HG02885 (cell line): ENCODE results near the gene MEP1B.
"Not testable (repeated sequence)": the region's sequence is repeated elsewhere in the genome, so short reads cannot be mapped to it uniquely, and the experiment has no call there.

Source experiments
- ATAC-seq: cut with Tn5 transposase; IDR thresholded peaks from one replicate; pipeline ENCODE4 v1.9.1; 2021; ENCODE audit warnings: mild to moderate bottlenecking; ENCODE audit not compliant: unreplicated experiment, poor library complexity

MEP1B gene

DNA sequence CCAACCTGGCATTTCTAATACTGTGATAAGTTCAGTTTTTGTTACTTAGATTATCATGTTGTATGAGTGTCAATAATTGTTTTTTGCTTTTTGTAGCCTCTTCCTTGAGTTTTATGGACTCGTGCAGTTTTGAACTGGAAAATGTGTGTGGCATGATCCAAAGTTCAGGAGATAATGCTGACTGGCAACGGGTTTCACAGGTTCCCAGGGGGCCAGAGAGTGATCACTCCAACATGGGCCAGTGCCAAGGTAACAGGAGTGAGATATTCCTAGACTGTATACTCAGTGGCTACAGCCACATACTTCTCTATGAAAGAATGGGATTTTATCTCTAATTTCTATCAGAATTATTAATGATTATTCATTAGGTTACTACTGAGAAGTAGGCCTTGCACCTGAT, 18.2 kb downstream of the MEP1B start:
- no peak for ATAC-seq

DNA sequence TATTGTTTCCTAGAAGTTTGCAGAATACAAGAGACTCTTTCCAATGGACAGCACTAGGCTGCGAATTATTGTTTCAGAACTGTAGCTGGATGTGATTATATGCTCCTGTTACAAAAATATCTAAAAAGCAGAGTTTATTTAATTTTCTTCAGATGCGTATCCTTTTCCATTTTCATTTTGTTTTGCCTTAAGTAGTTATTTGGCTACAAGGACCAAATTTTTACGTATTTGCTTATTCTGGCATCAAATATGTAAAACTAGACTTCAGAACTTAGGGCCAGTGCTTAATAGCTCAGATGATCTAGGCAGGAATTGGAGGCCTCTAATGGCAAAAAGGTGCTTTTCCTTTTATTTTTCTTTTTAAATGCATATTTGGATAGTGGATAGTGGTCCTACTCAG, 18.7 kb downstream of the MEP1B start:
- ATAC-seq: no peak

DNA sequence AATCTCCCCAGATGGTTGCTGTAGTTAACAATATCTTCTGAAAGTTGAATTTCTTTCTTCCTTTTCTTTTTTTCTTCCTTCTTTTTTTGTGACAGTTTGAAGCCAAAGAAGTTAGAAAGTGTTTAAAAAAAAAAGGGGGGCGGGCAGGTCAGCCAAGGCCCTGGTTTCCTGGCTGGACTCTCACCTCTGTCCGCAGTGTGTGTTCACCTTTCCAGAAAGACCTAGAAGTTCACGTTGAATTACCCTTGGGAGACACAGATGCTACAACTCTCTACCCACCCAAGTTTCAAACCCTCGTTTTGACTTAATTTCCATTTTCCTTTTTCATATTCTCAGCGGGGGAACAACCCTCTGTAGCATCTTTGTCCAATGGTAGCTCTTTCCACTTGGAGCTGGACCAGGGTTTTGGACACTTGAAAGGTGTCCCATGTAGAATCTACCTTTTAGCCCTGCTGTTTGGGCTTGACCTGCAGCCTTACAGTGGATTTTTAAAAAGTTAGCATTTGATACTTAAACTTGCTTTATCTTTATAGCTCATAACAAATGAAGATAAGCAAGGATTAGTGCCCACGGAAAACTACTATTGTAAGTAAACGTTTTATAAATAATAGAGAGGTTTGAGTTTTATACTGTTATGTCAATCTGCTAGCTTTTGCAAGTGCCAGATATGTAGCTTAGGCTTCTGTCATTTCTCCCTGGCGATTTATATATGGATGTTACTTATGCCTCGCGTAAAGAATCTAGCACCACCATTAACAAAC, 20.0 kb downstream of the MEP1B start:
- ATAC-seq: no peak

DNA sequence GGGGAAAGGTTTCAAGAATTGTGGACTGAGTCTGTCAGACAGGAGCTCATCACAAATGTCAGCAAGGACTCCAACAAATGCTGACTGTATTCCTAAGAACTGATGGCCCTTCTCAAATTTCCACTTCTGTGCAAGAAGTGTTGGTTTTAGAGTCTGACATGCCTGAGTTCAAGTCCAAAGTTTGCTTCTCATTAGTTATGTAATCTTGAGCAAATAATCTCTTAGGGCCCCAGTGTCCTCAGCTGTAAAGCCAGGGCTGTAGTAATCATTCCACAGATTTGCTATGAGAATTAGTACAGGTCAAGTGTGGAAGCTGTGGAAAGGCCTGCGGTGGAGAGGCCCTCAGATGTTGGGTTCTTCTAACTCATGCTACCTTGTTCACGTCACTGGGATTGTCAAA, 23.9 kb downstream of the MEP1B start:
- ATAC-seq: no peak

DNA sequence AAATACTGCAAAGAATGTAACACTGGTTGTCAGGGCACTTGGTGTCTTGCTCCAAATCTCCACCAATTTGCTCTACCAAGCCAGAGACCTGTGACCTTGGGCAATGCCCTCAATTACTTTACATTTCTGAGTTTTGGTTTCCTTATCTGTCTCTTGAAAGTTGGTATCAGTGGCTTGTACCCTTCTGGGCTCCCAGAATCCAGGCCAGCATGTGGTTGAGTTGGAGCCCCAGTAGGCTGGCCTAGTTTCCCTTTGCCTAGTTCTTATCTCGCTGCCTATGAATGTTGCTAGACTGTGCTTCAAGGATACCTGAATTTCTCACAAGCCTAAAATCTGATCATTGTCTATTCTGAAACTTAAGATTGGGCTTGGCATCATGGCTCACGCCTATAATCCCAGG, 26.6 kb downstream of the MEP1B start:
- ATAC-seq: no peak

DNA sequence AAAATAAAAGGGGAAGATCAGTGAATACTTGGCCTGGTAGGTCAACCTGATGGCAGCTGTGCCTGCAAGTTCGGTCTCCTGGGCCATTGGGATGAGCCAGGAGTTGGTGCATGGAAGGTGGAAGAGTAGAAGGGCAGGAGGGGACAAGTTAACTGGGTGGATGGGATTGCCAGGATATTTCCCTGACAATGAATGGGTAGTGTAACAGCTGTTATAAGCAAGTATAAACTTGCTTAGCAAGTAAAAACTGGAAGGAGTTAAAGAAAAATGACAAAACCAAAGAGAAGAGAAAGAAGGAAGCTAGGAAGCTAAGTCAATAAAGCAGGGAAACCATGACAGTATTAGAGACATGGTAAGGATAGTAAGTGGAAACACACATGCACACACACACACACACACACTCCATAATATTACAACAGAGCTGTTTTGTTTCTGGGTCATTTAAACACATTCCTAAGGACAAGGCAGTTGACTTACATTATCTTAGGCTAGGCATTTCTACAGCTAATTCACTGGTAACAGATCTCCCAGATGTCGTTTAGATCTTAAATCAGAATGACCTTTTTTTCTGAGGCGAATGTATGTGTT, 29.7 kb downstream of the MEP1B start:
- ATAC-seq: no peak

DNA sequence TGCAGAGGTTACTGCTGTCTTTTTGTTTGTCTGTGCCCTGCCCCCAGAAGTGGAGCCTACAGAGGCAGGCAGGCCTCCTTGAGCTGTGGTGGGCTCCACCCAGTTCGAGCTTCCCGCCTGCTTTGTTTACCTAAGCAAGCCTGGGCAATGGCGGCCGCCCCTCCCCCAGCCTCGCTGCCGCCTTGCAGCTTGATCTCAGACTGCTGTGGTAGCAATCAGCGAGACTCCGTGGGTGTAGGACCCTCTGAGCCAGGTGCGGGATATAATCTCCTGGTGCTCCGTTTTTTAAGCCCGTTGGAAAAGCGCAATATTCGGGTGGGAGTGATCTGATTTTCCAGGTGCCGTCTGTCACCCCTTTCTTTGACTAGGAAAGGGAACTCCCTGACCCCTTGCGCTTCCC, 43.5 kb downstream of the MEP1B start:
- not testable (repeated sequence) for ATAC-seq

DNA sequence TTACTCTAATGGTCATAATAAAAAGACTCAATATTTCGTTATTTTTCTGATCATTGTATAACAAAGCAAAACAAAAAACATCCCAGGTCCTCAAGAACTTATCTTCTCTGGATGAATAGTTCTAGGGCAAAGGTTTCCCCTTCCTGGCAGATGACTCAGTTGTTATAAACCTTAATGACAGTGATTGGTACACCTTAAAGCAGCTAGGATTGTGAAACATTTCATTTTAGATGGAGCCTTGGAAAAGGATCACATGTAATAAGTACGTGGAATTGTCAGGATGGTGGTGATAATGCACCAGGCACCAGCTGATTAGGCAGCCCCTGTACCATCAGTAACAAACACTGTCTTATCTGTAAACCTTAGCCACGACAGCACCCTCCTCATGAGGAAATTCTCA, 47.2 kb downstream of the MEP1B start:
- ATAC-seq: no peak

DNA sequence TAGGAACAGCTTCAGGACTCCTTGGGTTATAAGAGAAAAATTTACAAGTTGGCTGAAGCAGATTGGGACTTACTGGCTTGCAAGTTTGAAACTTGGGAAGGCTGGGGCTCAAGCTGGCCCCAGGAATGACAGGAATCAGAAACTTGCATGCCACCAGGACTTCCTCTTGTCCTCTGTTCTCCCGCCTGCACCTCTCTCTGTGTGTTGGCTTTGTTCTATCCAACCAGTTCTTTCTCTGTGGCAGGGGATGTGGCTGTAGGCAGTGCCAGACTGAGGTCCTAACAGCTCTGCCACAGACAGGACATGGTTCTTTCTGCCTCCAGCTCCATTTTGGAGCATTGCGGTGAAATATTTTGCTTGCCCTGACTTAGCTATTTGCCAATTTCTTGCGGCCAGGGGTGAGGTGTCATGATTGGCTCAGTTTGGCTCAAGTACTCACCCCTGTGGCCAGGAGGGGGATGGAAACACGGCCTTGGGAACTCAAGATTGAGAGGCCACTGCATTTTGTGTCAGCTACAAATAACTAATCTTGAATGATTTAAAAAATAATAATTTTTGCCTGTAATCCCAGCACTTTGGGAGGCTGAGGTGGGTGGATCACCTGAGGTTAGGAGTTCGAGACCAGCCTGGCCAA, 48.9 kb downstream of the MEP1B start:
- ATAC-seq: no peak

DNA sequence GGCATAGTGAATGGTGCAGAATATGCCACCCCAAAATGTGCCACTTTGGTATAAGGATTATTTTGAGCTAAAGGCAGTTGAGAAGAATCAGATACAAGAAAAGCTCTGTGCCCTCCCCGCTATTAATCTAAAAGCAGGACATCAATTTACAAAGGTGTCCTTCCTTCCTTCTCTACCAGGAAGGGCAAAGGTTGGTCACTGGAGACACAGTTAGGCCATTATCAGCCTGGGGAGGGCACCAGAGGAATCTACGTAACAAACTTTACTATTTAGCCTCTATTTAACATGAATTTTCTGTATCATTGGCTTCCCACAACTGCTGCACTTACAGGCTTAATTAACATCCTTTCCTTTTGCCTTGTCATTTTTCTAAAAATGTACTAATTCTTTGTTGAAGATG, 52.6 kb downstream of the MEP1B start:
- ATAC-seq: no peak

DNA sequence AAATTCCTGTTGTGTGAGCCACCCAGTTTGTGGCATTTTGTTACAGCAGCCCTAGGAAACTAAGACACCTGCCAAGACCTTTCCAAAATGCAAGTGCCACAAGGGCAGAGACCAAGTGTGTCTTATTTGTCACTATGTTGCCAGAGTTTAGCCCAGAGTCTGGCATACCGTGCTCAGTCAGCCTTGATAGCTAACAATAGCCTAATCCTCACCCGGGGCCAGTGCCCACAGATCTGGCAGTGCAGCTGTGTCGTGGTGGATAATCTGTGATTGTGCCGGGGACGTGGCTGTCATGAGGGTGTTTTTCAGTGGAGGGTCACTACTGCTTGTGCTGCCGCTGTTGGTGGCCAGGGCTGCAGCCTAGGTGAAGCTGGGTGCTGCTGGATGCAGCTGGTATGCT, 53.5 kb downstream of the MEP1B start:
- ATAC-seq: no peak

DNA sequence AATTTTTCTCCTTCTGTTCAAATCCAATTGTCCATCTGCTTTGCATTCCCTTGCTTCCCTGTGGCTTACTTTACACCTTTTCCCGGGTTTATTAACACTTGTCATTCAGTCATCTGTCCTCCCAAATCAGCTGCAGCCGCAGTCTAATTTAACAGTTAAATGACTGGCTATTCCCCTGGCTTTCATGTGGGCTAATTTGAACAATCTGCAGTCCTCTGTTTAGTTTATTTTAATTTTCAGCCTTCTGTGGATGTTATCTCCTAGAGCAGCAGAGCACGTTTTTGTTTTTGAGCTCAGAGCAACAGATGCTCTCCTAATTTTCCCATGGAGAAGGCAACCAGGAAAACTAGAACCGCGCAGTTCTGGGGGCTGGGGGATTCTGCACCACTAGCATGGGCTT, 55.0 kb downstream of the MEP1B start:
- ATAC-seq: no peak

DNA sequence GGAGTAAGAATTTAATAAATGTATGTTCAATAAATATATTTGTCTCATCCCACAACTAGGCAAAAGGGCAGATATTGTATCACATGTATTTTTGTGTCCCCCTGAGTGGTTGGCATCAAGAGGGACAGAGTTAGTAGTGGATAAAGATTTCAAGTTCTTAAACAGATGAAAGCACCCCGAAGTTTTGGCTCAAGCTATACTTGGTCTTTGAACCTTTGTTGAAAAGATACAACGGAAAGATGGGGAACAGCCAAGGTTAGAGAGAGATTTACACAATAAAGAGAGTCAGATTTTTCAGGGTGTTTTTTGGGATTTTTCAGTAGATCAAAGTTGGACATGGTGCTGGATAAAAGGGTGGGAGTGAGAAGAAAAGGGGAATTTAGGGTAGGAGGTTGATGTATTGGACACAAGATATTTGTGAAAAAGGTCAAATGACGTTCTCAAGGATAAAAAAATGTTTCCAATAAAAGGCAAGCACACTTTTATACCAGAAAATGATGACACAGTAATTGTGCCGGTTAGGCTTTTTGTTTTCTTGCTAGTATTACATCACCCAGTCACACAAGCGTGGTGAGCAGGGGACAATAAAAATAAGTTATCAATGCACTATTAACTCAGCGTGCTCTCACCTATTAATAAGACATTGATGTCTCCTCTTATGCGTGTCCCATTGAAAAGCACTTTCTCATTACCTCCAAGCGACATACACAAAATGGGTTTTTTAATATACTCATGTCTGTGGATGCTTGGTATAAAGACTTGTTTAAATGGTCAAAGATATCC, 59.5 kb downstream of the MEP1B start:
- no peak for ATAC-seq

DNA sequence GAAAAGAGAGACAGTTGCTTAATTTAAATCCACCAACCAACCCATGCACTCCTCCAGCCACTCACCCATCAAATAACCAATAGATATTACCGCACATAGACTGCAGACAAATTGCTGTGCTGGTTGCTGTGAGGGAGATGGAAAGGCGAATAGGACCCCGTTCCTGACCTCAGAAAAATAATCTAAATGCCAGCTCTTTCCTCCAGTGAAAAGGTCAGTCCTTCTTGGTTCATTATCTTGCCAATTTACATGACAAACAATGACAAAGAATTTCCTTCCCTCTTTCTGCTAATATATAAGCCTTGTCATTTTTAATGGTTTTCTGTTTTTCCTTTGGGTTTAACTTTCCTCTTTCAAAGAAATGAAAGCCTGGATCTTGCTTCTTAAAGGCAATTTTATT, 61.6 kb downstream of the MEP1B start:
- no peak for ATAC-seq

DNA sequence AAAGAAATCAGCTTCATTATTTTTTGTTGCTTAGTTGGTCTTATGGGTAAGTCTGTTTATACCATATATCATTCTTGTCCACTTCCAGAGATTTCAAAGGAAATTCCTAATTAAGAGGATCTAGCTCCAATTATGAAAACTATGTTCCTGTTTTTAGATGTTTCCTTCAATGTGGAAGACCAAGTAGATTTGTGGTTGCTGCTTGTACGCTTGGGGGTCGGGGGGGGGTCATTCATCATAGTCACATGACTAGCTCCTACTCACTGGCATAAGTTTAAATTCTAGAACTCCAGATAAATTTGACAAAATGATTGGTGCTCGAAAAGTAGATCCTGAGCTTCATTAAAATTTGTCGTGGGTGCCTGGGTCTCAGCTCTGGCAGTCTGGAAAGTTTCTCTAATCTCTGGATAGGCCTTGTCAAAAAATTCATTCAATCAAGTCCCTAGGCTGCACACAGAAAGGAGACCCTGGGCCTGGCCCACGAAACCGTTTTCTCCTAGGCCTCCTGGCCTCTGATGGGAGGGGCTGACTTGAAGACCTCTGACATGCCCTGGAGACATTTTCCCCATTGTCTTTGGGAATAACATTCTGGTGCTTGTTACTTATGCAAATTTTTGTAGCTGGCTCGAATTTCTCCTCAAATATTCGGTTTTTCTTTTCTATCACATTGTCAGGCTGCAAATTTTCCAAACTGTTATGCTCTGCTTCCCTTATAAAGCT, 62.5 kb downstream of the MEP1B start:
- no peak for ATAC-seq

DNA sequence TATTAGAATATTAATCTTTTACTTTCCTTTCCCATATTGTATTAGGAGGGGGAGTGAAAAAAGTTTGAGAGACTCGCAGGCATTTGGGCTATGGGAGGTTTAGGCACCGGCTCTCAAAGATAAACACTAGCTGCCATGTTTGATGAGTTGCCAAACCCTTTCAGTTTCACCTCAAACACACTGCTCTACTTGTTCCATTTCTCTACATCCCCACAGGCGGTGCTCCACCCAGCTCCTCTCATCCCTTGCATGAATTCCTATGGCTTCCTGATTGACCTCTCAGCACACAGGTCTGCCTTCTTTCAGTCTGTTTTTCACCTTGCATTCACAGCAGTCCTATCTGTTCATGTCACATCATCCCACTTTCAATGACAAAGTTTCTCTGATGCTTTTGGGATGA, 65.7 kb downstream of the MEP1B start:
- peak; percentile 39 for ATAC-seq

DNA sequence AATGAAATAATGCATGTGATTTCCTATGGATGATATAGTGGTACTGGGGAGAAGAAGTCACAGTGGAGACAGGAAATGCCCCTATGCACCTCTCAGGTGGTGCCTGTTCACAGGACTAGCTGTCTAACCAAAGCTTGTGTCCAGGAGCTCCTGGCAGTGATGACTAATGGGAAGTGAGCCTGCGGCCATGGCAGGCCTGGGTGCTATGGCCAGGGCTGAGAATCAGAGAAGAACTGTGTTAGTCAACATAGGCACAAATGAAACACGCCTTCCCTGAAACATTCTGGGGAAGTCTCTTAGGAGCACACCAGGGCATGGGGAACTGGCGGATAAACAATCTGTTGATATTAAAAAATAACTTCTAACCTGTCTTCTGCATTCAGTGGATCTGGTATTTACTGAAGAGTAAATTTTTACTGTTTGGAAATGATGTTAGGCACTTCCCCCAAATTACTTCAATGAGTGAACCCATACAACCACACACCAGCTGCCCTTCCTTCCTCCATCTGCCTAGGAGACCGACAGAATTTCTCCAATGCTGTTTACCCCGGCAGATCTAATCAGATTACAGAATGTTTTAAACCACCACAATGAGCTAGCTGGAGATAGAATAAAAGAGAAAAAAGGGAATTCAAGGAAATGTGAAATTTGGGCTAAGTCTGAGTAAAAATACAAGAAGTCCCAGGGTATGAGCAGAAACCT, 67.4 kb downstream of the MEP1B start:
- no peak for ATAC-seq

DNA sequence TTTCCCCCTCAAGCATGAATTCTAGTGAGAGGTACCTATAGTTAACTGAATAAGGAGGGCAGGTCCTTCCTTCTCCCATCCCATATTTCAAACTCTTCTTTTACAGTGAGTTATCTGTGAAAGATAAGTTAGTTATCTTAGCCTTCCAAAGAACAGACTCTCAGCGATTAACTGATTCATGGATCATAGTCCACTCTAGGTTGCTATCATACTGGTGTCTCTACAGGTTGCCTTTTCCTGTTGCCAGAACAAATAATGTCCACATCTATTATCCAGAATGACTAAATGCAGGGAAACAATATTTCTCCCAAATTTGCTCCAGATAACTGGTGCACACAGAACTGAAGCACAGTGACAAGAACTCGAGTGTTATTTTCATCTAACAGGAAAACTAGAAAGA, 68.3 kb downstream of the MEP1B start:
- no peak for ATAC-seq

DNA sequence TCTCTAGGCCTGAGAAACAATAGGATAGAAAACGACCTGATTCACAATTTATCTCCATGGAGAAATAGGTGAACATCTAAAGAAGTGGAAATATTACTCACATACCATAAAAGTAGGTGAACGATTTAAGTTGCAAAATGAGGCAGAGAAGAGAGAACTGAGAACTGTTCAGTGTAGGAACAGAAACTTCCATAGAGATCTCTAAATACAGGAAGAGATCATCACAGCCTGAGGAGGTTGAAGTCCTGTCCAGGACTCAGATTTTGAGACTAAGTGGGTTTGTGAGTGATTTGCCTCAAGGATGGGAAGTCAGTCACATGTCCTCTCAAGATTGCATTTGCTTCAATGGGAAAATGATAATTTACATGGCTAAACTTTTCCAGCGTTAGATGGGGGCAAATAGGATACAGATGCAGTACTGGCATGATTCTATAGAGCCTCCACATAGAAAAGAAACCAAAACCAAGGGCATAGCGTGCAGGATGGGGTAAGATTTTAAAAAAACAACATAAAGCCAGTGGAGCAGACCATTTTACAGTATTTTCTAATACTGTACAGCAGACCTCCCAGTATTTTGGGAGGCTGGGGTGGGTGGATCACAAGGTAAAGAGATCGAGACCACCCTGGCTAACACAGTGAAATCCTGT, 68.8 kb downstream of the MEP1B start:
- peak; percentile 56 for ATAC-seq
